Measurements from ENCODE around the gene KCNA5. TPM values are rescaled to one million over a fixed set of nuclear protein-coding genes. Genes with fewer than 3 reads are reported as not detected.
A peak's percentile ranks its signal among the peaks of the same experiment; 100 is the strongest.

The KCNA5 gene
- polyA plus RNA-seq, 4 donors, result 1.4 to 2.2 (median 2.0) TPM

DNA sequence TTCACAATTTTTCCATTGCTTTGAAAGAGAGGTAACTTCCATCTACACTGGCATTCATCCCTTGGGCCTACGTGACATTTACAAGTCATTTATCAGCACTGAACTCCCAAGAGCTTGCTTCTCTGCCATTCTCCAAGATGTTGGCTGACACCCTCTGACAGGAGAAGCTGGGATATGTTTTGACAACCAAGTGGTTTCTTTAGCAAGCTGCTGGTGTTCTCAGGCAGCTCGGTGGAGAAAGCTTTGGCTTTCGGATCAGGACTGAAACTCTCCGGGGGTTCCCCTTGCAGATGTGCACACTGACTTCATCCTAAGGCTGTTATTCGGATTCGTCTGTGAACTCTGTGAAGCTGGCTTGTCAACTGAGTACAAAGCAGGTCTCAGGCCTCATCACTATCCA is 15.7 kb downstream of the KCNA5 start:
- DNase-seq (ENCODE audit: low read depth in 4 of 4, low spot score in 3 of 4), result no peak

DNA sequence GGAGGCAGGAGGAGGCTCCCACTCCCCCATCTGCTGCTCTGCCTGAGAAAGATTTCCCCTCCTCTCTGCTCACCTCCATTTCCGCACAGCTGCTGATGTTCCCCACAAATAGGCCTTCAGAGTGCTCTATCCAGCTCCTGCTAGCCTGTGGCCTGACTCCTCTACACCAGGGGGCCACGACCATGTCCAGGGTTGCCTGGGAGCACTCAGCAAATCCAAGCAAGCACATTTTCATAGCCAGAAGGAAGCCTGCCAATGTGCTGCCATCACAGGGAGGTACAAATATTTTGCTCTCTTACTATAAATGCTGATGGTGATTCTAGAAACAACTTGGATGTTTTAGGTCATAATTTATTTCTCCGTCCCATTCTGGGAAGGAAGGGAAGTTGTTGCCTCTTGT is 17.3 kb downstream of the KCNA5 start:
- no peak for DNase-seq (ENCODE audit: low read depth in 4 of 4, low spot score in 3 of 4)

DNA sequence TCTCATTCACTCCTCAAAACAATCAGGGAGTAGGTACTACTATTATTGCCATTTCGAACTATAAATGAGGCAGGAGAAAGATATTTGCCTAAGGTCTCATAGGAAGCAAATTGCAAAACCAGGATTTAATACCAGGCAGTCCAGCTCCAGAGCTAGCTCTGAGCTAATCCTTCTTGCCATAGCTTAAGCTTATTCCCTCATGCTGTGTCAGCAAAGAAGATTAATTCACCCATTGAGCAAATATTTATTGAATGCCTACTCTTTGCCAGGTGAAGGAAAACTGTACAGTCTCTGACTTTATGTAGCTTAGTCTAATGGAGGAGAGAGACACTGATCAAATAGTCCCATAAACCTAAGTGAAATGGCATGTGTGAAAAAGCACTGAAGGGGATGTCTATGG is 19.5 kb downstream of the KCNA5 start:
- no peak for DNase-seq (ENCODE audit: low read depth in 4 of 4, low spot score in 3 of 4)

DNA sequence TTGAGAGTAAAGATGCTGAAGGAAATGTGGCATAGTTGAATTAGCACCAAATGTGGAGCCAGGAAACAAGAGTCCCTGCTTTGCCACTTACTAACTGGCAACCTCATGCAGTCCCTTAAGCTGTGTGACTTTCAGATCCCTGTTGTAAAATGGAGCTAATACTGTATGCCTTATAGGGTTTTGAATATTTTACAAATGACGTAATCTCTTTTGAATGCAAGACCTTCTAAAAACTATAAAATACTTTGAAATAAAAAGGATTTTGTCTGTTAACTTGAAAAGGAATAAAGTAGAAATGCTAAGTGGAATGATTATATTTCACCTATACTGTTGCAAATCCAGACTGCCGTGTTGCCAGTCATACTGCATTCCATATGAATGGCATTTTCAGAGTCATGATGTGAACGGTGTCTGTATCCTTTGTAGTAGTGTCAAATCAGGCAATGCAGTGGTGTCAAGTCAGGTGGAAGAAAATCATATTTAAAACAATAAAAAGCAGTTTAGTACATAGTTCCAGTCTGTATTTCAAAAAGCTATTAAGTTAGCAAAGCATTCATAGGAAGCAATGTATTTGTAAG is 21.3 kb downstream of the KCNA5 start:
- DNase-seq (ENCODE audit: low read depth in 4 of 4, low spot score in 3 of 4), result no peak

DNA sequence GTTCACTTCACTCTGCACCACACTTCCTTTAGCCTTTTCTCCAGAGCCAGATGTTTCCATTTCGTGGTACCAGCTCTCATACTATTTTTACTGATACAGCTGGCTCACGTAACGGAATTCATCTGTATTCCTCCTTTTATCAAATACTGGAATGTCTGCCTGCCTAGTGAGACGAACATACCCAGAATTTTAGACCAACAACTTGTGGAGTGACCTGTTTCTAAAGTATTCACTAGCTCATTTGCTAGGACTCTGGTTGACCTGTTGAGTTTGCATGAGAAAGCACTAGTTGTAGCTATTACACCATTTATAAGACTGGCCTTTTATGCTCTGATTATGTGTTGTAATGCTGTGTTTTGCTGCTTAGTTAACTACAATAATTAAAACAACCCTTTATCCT is 22.6 kb downstream of the KCNA5 start:
- DNase-seq (ENCODE audit: low read depth in 4 of 4, low spot score in 3 of 4), result no peak

DNA sequence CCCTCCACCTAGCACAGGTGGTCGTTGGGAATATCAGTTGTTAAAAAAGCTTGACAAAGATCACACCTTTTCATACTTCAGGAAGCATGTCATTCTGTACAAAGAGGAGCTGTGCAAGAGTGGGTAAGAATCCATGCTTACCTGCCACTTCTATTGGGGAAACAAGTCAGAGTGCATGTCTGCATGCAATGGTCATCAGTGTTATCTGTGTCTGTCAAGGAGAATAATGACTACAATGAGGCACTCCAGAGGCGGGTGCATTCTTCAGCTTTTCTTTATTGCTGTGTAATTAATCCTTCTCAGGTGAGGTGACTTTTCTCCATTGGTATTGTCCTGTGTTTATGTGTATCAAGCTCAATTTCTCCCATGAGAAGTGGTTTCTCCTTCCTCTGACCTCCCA is 24.4 kb downstream of the KCNA5 start:
- no peak for DNase-seq (ENCODE audit: low read depth in 4 of 4, low spot score in 3 of 4)

DNA sequence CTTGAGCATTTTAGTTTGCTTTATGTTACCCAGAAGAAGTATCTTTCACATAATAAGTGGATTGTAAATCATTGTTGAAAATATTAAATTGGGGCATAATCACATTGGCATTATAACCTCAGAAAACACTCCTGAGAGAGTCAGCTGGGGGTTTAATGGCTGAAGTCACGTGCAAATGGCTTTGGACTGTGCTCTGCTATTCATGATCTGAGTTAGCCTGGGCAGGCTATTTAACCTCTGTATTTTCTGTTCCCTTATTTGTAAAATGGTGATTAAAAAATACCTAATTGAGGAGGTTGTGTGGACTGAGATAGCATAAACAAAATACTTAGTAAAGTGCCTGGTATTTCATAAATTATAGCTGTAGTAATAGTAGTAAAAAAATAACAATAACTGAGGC is 24.9 kb downstream of the KCNA5 start:
- no peak for DNase-seq (ENCODE audit: low read depth in 4 of 4, low spot score in 3 of 4)

DNA sequence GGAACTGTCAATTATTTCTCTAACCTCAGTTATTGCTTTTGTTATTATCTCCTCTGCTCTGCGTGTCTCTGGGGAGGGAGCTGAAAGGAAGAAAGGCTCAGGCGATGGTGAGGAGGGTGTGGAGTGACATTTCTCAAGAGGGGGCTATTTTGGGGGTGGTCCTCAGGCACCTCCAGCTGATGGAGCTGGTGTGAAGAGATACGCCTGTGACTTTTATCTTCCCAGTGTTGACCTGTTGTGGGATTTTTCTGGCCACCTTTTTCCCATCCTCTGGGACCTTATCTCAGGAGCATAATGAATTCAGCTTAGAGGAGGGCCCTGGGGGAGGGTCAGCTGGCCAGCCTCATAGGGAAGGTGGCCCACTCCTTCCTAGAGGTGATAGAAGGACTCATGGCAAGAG is 26.4 kb downstream of the KCNA5 start:
- no peak for DNase-seq (ENCODE audit: low read depth in 4 of 4, low spot score in 3 of 4)

DNA sequence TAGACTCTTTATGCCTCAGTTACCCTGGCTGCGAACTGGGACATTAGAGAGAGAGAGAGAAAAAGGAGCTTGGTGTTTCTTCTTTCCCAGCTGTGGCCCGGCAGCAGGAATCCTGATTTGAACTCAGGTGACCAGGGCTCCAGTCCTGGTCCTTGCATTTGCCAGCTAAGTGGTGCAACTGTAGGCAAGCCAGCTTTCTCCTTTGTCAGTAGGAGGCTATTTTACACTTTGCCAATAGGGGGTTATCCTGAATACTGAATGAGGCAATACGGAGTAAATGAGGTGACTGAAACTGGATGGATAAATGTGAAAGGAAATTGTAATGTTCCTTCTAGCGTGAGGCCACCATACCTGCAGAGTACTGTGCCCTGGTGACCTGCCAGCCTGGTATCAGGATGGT is 27.8 kb downstream of the KCNA5 start:
- DNase-seq (ENCODE audit: low read depth in 4 of 4, low spot score in 3 of 4), result no peak

DNA sequence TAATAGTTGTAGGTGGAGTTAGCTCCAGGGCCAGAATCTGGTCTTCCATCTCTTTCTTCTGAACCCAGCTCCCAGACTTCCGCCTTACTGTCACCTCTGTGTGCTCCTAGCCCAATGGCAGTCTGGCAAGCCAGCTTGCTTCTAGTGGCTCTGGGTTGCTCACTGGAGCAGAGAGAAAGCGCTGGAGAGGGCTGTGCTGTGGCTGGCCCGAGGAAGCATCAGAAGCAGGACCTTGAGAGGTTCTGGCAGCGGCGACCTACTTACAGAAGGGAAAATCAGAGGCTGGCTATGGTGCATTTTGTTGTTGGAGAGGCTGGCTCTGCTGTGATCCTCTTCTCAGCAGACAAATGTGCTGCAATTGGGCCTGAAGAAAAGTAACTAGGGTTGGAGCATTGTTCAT is 28.6 kb downstream of the KCNA5 start:
- no peak for DNase-seq (ENCODE audit: low read depth in 4 of 4, low spot score in 3 of 4)

DNA sequence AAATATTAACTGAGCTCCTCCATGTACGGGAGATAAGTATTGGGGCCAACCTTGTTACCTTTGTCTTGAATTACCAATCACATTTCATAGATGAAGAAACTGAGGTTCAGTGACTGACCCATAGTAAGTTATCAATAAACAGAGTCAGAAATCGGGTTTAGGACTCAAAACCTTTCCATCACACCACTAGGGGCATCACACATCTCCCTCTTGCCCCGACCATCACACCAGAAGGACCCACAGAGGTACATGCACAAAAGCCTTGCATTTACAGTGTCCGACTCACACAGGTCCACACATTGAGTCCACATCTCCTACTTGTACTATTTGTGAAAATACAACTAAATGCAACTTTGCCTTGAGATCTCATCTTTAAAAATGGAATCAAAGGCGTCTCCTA is 29.4 kb downstream of the KCNA5 start:
- no peak for DNase-seq (ENCODE audit: low read depth in 4 of 4, low spot score in 3 of 4)

DNA sequence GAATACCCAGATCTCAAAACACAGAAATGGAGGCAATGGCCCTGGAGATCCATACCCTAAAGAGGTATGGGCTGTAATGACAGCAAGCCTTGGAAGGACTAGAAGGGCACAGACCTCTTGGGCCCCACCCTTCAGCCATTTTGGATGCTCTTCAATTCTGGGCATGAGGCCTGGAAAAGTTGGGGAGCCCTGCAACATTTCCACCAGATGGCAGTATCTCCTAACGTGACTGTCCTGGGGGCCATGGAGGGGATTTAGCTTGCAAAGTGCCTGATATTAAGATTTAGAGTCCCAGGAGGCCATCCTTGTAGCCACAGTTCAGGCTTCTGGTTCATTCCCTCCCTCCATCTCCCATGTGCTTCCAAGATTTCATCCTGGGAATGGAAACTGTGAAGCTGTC is 30.2 kb downstream of the KCNA5 start:
- DNase-seq (ENCODE audit: low read depth in 4 of 4, low spot score in 3 of 4), result no peak

DNA sequence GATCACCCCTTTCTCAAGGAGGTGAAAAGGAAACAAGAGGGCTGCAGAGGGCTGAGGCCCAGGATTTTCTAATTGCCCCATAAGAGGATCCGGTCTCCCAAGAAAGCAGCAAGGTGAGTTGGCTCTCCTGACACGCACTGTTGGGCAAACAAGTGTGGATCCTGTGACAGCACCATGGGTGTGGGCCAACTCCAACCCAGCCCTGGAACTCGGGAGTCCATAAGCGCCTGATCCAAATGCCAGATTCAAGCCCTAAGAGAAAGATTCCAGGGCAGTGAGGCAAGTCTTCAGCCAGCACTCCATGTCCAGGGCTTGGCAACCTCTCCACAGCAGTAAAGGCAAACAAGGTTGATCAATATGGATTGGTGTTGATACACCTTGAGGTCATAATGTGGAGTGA is 33.1 kb downstream of the KCNA5 start:
- no peak for DNase-seq (ENCODE audit: low read depth in 4 of 4, low spot score in 3 of 4)

DNA sequence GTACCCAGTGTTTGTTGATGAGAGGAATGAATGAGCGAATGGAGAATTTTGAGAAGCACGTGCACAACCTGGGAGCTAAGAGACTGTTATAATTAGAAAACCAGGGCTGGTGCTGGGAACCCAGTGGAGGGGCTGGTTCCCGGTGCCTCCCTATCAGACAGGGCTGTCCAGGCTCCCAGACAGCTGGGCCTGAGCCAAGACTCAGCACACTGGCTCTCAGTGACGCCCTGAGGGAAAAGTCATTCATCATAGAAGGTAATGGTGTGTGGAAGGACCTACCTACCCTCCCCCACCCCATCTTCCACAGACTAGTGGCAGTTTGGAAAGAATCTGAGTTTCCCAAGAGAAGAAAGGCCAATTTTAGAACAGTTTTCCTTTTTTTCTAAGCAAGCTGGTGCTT is 34.7 kb downstream of the KCNA5 start:
- peak; percentile 29 to 67 (median 47) for DNase-seq (ENCODE audit: low read depth in 4 of 4, low spot score in 3 of 4)

DNA sequence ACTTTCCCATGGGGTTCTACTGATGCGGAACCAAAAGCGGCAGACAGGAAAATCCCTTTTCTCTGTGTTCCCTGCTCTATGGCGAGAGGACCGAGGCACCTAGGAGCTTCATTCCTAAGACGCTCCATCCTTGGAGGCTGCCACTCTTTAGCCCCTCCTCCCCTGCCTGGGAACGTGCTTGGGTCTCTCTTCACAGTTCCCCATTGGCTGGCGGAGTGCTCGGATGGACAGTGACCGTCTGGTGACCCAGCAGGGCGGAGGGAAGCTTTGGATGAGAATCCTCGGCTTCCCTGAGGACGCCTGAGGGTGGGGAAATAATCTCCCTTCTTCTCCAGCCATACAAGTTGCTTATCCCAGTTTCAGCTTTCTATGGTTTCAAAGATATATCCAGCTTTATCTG is 37.3 kb downstream of the KCNA5 start:
- no peak for DNase-seq (ENCODE audit: low read depth in 4 of 4, low spot score in 3 of 4)

DNA sequence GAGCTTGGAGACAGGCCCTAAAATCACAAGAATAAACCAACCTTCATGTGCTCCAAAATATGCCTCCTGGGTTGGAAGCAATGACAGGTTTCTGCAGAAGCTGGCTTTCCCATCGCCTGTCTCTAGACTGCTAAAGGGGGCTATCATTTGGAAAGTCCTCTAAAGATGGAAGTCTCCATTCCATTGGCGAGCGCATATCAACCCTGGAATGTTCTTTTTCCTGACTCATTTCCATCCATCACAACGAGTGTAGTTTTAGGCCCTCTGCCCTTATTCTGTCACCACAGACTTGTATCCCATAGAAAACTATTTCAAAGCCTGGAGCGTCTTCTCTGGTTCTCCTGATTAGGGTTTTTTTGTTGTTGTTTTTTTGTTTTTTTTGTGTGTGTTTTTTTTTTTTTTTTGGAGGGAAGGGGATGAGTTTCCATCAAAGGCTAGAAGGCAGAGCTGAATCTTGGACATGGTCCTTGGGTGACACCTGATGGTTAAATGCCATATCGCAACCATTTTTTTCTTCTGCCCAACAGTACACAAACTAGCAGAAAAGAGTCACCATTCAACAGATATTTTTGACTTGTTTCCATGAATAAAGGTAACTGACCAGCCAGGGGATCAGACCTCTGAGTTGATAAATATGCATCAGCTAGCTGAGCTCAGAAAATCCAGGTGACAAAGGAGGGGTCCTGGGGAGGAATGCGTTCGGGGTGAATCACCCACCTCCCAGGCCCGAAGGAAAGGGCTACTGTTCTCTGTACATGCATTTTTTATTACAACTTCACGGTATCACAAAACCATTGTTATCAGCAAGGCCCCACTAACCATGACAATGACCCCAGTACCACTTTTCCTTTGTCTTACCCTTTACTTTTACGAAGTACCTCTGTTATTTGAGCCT is 40.5 kb downstream of the KCNA5 start:
- DNase-seq (ENCODE audit: low read depth in 4 of 4, low spot score in 3 of 4), result peak in 3 of 4 donors; percentile 41 to 55 (median 45)

DNA sequence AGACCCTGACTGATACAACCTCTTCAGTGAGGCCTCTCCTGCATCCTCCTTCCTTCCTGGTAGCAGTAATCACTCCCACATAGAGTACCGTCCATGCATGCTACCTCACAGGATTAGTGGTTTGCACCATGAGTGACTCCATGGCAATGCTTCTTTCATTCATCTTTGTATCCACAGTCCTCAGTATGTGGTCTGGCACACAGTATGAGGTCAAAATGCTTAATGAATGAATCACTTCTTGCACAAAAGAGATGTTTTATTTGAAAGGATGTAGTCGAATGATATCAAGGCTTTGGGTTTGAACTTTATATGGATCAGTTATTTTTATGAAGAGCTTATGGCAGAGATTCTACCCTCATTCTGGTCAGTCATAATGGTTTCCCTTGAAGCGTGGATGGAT is 42.2 kb downstream of the KCNA5 start:
- no peak for DNase-seq (ENCODE audit: low read depth in 4 of 4, low spot score in 3 of 4)

DNA sequence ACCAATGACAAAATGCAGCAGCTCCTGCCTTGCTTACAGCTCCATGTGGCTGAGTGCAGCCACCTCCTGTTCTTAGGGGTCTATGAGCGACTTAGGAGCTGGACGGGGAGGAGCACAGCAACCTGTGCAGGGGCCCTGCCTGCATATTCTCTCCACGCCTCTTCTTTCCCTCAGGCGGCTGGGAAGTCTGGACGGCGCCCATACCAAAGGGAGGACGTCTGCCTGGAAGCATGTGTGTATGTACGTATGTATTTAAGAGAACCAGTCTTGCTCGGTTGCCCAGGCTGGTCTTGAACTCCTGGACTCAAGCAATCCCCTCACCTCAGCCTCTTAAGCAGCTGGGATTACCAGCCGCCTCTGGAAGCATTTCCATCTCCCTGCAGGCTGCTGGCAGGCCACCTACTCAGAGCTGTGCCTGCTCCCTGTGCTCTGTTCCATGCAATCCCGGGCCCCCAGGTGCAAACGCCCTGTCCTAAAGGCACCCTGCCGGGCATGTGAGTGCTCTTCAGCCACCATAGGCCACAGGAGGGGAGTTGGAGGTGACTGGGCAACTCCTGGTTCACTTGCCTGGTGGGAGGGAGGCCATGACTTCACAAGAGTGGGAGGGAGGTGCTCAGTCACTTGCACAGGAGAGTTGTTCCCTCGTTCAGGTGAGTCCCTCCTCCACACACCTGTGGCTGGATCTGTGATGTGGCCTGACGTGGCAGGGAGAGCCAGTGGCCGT is 44.3 kb downstream of the KCNA5 start:
- no peak for DNase-seq (ENCODE audit: low read depth in 4 of 4, low spot score in 3 of 4)

DNA sequence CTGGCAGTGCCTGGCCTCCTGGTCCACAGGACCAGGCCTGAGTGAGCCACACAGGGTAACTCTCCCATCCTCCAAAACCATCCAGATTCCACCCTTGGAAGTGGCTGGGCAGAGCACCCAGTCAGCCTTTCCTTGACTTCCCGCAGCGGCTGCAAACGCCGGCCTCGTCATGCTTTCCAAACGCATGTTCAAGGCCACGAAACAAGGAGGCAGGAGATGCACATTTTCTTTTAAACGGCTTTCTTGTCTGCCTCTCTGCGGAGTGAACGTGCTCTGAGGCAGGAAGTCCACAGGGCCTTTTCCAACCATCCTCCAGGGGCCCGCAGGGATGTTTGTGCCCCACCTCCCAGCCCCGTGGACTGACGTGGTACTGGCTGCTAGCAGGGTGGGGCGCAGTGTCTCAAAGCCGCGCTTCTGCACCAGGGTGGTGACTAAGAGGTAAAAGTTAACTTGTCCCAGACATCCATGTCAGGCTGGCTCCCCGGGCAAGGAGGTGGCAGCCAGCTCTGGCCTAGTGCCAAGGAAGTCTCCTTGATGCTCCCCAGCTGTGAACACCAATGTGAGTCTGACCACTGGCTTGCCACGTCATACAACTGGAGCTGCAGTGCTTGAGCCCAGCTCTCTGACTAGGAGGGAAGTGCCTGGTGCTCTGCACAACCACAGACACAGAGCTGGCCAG is 45.0 kb downstream of the KCNA5 start:
- DNase-seq (ENCODE audit: low read depth in 4 of 4, low spot score in 3 of 4), result no peak

DNA sequence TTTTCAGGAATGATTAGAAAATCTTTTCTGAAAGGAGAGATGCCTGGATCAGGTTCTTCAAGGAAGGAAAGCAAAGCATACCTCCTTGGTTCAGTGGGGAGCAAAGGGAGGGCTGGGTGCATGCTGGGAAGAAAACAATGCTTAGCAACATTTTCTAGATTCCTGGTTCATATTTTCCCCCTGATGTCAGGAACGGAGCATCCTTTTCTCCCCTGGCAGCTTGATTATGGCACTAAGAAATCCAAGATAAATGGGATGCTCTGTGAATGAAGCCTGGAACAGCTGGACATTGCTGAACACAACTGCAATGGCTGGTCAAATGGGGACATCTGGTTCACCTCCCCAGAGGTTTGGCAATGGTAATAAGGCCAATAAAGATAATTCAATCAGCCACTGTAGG is 50.9 kb downstream of the KCNA5 start:
- DNase-seq (ENCODE audit: low read depth in 4 of 4, low spot score in 3 of 4), result no peak

DNA sequence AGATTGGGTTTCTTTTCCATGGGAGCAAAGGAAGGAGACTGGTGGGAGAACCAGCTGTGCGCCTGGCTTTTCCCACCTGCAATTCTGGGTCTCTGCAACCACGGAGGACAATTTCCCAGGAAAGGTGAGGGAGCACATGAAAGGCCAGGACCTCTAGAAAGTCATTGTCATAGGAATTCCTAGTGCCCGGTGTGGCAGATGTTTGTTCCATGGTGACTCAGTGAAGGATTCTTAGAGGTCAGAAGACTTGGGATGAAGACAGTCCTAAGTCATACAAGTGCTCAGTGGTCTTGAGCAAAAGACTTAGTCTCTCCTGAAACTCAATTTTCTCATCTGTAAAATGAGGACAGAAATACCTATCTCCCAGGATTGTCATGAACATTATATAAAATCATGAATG is 51.3 kb downstream of the KCNA5 start:
- no peak for DNase-seq (ENCODE audit: low read depth in 4 of 4, low spot score in 3 of 4)

All from left renal pelvis (tissue), 4 donors.